GM19043 (cell line): Measurements from ENCODE around the gene SIRT5.

ENCODE experiments used
- ATAC-seq: cut with Tn5 transposase; IDR thresholded peaks from one replicate; pipeline ENCODE4 v1.9.1; 2021; ENCODE audit warnings: low read depth; ENCODE audit not compliant: unreplicated experiment

Gene SIRT5

DNA sequence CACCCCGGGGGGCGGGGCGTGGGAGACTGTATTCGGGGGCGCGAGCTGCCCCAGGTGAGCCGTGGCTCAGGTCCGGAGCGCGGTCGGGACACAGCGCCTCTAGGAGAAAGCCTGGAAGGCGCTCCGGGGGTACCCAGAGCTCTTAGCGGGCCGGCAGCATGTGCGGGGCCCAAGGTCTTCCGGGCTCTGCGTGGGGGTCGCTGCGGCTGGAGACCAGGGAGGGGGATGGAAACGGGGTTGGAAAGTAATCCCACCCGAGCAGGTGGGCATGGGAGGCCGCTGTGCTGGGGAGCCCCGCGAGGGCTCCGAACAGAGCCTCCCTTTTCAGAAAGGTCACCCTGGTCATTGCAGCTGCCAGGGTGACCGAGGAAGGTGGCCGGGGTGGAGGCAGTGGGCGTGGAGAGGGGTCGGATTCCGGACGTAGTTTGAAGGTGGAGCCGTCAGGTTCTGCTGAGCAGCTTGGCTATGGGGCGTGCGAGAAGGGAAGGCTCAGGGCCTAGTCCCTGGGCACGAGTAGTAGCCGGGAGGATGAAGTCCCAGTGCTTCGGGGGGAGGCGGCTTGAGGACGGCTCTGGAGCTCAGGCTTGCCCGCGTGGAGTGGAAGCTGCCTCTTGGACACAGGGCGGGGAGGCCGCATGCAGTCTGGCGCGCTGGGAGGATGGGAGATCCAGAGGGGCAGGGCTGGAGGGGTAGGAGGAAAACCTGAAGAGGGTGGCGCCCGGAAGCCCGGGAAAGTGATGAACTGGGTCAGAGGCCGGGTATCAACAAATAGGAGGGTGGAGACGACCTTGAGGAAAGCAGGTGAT lies at the start of gene SIRT5:
Gene SIRT5 (plus strand): TSS at position 31 of the 806 bp plus-strand sequence. CDS start 9,510 bp downstream, outside the sequence.
- ATAC-seq, result peak; percentile 46

GRCh38 chr6:13524801-13525508 lies 49.4 kb upstream of the SIRT5 start:
- ATAC-seq, result no peak

DNA sequence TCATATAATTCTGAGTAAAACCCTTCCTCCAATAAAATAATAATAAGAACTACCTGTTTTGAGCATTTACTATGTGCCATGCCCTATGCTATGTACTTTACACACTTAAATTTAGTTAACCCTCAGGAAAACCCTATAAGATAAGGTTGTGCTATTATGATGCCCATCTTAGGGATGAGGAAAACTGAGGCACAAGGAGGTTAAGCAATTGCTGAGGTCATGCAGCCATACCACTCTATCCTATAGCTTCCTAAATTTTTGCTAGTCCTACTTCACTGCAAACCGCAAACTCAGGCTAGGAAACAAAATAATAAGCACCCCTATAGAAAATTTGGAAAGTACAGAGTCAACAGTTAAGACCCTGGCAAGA lies 48.1 kb upstream of the SIRT5 start:
- ATAC-seq, result no peak

DNA sequence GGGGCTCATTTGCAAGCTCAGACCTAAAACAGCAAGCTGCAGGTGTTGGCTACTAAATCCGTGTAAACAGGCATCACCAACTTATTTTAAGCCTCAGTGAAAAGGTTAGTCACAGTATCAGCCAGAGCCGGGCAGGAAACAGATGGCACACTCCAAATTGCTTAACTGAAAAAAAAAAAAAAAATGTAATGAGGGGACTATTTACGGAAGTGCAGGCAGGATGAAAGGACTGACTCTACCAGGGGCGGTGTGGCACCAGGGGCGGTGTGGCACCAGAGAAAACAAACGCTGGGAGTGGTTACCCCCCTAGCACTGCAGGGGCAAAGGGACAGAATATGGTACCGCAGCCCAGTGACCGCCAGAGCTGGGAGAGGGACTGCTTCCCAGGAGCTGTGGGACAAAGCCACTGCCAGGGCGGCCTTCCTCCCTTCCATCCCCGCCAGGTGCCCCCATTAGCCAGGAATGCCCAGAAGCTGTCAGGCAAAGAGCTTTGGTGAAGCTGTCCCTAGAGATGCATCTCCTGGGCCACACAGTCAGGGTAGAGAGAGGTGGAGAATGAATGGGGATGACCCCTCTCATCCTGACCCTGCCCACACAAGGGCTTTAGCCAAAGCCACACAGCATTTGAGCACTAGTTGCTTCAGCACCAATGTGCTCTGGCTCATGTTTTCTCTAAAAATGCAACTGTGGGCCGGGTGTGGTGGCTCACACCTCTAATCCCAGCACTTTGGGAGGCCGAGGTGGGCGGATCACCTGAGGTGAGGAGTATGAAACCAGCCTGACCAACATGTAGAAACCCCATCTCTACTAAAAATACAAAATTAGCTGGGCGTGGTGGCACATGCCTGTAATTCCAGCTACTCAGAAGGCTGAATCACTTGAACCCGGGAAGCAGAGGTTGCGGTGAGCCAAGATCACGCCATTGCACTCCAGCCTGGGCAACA lies 47.4 kb upstream of the SIRT5 start:
- ATAC-seq, result peak; percentile 70

GRCh38 chr6:13527671-13528056 lies 46.7 kb upstream of the SIRT5 start:
- no peak for ATAC-seq

GRCh38 chr6:13528232-13528631 lies 46.2 kb upstream of the SIRT5 start:
- ATAC-seq, result no peak

GRCh38 chr6:13528777-13529343 lies 45.5 kb upstream of the SIRT5 start:
- no peak for ATAC-seq

DNA sequence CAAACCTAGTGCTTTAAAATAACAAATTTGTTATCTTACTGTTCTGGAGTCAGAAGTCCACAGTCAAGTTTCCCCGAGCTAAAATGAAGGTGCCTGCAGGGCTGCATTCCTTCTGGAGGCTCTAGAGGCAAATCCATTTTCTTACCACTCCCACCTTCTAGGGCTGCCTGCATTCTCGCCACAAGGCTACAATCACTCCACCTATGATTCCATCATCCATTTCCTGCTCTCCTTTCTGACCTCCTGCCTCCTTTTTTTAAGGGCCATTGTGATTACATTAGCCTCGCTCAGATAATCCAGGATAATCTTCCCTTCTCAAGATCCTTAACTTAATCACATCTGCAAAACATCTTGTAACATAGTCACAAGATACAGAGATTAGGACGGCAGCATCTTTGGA lies 42.4 kb upstream of the SIRT5 start:
- no peak for ATAC-seq

DNA sequence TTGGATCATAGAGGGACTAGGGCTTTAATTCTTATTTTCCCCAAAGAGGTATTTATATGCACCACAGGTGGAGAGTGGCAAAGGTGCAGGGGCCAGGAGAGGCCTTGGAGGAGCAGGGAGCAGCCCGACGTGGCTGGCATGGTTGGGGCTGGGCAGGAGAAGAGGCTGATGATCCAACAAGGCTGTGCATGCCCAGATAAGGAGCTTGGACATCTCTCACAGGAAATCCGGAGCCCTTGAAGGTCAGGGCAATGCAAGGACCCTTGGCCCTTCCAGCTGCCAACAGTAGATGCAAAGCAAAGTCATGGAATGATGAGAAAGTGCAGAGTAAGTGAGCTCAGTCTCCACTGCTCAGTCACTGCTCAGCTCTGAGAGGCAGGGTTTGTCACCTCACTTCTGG lies 39.9 kb upstream of the SIRT5 start:
- ATAC-seq, result no peak

GRCh38 chr6:13535306-13535705 lies 39.1 kb upstream of the SIRT5 start:
- ATAC-seq, result no peak

- no peak for ATAC-seq
These were observed 37.4 kb upstream of the SIRT5 start for GRCh38 chr6:13536796-13537526.

DNA sequence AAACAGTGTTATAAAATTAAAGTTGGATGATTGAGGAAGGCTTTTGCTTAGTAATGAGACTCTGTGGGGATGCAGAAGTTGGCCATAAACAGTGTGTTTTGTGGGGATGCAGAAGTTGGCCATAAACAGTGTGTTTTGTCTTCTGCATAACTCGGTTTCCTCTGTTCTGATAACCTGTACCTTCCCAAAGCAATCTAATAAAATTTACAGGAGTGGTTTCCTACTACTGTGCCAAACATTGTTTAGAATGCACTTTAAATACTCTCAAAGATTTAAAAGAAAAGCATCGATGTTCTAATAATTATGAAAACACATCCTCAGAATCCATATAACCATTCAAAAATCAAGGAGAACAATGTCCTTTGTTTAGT lies 36.9 kb upstream of the SIRT5 start:
- no peak for ATAC-seq

GRCh38 chr6:13538084-13538483 lies 36.3 kb upstream of the SIRT5 start:
- no peak for ATAC-seq

- ATAC-seq, result no peak
These were observed 35.8 kb upstream of the SIRT5 start for GRCh38 chr6:13538600-13538999.

DNA sequence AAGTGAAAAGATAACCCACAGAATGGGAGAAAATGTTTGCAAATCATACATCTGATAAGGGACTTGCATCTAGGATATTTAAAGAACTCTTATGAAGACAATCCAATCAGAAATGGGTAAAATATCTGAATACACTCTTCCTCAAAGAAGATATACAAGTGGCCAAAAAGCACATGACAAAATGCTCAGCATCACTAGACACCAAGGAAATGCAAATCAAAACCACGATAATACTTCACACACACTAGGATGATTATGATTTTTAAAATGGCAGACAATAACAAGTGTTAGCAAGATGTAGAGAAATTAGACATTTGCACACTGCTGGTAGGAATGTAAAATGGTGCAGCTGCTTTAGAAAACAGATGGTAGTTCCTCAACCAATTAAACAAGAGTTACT lies 34.8 kb upstream of the SIRT5 start:
- ATAC-seq, result no peak

GRCh38 chr6:13541496-13541895 lies 32.9 kb upstream of the SIRT5 start:
- ATAC-seq, result no peak

DNA sequence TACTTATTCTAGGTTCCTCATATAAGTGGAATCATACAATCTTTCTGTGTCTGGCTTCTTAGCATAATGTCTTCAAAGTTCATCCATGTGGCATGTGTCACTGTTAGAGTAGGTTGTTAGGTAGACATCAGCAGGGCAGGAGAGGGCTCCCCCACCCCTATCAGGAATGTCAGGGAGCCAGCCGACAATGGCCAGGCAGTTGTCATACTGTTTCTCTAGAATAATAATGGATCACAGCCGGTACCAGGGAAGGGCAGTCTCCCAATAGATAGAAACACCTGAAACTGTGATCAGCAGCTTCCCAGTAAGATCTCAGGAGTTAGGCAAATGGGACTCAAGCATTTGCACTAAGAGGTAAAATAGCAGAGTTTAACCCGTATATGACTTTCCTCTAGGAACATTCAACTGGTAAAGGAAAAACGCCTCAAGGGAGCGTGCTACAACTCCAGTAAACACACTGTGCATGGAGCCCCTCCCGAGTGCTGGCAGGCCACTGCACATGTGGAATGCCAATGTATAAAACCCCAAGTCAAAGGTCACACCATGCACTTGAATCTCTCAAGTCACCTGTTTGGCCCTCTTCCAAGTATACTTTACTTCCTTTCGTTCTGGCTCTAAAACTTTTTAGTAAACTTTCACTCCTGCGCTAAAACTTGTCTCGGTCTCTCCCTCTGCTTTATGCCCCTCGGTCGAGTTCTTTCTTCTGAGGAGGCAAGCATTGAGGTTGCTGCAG lies 29.8 kb upstream of the SIRT5 start:
- no peak for ATAC-seq

GRCh38 chr6:13545885-13546284 lies 28.5 kb upstream of the SIRT5 start:
- no peak for ATAC-seq

DNA sequence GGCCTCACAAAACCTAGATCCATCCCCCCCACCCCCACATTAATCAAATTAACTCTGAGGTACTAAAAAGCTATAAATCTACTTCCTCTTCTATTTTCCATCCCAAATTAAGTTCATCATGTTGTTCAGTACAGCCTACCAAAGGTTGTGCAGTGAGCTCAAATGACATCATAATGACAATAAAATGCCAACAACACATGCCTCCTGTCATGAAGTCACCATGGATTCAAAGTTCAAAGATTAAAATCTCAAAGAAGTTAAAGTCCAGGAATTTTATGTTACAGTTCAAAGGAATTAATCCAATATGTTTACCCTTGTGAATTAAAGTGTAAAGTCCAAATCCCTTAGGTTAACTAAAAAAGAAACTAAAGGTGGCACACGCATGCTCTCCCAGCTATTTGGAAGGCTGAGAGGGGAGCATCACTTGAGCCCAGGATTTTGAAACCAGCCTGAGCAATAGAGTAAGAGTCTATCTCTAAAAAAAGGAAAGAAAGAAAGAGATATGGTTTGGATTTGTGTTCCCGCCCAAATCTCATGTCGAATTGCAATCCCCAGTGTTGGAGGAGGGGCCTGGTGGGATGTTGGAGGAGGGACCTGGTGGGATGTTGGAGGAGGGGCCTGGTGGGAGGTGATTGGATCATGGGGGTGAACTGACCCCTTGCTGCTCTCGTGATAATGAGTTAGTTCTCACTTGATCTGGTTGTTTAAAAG lies 25.7 kb upstream of the SIRT5 start:
- no peak for ATAC-seq
